ENCODE data around the gene CSRNP3.

CSRNP3 gene

DNA sequence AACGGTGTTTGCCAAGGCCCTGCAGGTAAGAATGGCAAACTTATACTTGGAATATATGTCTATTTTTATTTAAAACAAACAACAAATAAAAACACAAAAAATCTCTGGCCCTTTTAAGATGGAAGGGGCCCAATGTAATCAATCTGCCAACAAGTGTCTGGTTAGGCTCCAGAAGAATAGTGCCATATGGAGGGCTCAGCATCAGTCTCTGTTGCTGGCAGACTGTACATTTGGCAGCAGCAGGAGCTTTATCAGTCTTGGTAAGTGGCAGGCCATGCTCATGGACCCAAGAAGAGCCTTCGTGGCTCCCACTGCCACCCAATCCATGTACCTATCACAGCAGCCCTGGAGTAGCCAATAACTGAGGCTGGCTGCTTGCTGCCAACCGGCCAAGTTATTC lies 223.4 kb downstream of the CSRNP3 start:
- DNase-seq: no peak
- in situ Hi-C loops (cut with HindIII; ENCODE audit: low pct_ligation_motif_present, low pct_unique_long_range_greater_than_20kb, low sequenced_read_pairs): no loop called here

DNA sequence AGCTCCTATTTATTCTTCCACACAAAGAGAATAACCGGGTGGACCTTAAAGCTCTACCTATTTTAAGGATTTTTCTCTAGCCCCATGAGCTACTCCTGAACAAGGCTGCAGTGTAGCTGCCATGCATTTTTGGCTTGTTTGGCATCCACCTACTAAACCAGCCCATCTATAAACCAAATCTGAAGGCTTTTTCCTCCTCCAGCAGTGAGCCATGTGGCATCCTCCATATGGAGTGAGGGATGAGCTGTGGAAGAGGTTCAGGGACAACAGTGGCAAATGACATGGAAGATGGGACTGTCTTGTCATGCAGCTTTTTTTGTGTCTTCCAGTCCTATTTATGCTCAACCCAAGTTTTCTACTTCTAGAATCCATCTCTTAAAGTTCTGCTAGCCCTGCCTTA lies 224.3 kb downstream of the CSRNP3 start:
- DNase-seq: no peak
- in situ Hi-C loops (cut with HindIII; ENCODE audit: low pct_ligation_motif_present, low pct_unique_long_range_greater_than_20kb, low sequenced_read_pairs): no loop called here

DNA sequence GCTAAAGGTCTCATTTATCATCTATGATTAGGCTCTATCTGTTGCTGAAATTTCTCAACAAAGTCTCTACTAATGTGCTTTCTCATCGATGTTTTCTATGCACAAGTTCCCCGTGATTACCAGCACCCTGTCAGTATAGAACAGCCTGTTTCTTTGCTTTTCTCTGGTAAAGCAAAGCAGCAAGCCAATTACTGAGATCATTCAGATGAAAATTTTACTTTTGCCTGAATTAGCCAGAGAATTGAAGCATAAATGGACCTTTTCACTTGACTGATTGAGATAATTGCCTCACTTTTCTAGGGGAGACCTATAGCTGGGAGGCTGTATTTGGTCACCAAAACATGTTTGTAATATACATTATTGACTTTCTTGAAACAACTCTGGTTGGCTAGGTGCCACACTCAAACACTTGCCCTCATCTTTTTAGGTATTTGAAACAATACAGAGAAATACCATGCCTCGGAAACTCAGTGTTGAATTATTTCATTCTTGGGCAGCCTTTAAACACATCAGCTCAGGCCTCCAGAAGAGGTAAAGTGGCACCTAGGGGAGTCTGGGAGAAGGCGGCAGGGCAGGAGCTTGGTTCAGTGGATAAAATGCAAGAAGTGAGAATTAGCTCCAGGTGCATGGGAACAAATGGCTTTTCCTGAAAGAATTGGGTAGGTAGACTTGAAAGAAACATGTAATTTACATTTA lies 228.4 kb downstream of the CSRNP3 start:
- in situ Hi-C loops (cut with HindIII; ENCODE audit: low pct_ligation_motif_present, low pct_unique_long_range_greater_than_20kb, low sequenced_read_pairs): no loop called here
- no peak for DNase-seq

DNA sequence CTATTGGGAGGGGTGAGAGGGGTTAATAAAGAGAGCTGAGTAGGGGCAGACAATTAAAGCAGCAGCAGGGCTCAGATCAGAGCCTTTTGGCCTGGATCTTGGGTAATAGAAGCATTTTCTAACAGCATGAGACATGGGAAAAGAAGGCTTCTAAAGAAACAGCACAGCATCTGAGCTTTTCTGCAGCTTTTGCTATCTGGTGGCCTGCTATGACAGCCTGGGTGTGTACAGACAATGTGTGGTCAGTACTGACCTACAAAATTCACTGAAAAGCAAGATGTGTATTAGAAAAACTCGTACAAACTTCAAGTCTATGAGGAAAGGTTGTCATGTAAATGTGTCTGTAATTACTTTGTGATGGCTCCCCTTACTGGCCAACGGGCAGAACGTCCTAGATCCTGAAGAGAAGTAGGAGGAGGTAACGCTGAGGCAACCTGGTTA lies 229.0 kb downstream of the CSRNP3 start:
- in situ Hi-C loops (cut with HindIII; ENCODE audit: low pct_ligation_motif_present, low pct_unique_long_range_greater_than_20kb, low sequenced_read_pairs): no loop called here
- peak; percentile 70 for DNase-seq

DNA sequence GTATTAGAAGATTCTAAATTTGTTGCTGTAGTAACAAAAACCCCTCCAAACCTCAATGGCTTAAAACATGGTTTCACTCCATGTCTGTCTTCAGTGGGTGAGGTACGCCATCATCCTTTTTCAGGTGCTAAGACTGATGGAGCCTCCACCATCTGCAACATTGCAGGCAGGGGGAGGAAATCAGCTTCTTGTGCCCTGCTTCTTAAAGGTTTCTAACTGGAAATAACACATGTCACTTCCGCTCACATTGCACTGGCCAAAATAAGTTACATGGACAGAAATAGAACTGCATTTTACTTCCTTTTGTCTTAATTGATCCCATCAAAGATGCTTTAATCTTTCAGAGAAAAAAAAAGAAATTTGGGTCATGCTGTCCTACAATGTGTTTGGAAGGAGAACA lies 230.4 kb downstream of the CSRNP3 start:
- in situ Hi-C loops (cut with HindIII; ENCODE audit: low pct_ligation_motif_present, low pct_unique_long_range_greater_than_20kb, low sequenced_read_pairs): no loop called here
- no peak for DNase-seq

DNA sequence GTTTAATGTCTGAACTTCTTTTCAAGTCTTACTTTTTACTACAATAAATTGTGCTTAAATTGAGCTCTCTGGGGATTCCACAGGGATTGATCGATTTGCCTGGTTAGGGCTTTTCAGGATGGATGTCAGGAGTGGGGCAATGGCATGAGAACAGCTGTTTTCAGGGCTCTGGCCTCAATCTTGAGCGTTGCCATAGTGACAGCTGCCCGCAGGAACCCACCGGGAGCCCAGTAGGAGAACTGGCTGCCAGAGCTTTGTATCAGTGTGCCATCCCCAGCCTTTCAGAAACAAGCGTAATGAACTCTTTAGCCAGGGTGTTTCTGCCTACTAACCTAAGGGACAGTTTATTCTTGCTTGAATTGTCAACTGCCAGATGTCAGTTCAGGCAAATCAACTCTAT lies 231.0 kb downstream of the CSRNP3 start:
- no peak for DNase-seq
- in situ Hi-C loops (cut with HindIII; ENCODE audit: low pct_ligation_motif_present, low pct_unique_long_range_greater_than_20kb, low sequenced_read_pairs): no loop called here

DNA sequence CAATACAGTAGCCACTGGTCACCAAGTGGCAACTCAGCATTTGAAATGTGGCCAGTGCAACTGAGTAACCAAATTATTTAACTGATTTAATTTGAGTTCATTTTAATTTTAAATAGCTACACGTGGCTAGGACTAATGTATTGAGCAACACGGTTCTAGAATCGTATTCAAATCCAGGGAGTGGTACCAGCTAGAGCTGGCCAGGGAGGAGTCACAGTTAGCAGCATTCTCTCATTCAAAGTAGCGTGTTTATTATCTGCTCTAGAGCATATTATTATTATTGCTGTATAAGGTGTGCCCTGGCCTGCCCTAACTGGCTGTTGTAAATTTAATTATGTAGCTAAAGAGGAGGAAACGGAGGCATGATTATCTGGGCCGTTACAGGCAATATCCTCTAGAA lies 231.6 kb downstream of the CSRNP3 start:
- in situ Hi-C loops (cut with HindIII; ENCODE audit: low pct_ligation_motif_present, low pct_unique_long_range_greater_than_20kb, low sequenced_read_pairs): no loop called here
- DNase-seq: no peak

DNA sequence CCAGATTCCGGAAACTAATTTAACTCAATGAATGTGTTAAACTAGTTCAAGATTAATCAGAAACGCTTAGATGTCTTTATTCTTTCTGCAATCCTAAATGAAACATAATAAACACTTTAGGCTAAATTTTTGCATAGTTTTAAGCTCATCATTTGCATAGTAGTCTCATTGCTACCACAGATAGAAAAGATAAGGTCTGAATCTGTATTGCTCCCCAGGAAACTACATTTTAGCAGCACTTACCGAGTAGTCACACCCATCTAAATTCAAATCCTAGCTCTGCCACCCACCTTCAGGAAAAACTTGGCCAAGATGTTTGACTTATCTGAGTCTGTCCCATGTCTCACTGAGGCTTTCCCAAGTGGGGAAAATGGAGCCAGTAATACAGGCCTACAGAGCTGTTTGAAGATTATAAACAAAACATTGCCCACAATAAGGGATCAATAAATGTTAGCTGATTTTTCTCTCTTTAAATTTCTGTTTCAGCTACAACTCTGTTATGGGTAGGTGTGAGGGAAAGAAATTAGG lies 237.5 kb downstream of the CSRNP3 start:
- DNase-seq: no peak
- in situ Hi-C loops (cut with HindIII; ENCODE audit: low pct_ligation_motif_present, low pct_unique_long_range_greater_than_20kb, low sequenced_read_pairs): no loop called here

DNA sequence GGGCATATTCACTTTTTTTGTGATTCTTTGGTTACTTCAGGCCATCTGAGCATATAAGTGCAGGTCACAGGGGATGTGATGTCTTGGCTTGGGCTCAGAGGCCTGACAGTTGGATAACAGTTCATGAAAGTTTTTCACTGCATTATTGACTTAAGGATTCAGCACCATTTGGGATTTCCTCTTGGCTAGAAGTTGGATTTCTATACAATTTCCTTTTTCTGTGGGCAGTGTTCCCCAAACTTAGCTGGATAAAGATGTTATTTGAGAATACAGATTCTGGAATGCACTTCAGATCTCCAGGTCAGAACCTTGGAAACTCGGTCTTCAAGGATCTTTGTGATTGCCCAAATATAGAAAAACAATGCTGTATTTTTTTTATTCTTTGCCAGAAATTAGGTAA lies 246.6 kb downstream of the CSRNP3 start:
- no peak for DNase-seq
- in situ Hi-C loops (cut with HindIII; ENCODE audit: low pct_ligation_motif_present, low pct_unique_long_range_greater_than_20kb, low sequenced_read_pairs): no loop called here

DNA sequence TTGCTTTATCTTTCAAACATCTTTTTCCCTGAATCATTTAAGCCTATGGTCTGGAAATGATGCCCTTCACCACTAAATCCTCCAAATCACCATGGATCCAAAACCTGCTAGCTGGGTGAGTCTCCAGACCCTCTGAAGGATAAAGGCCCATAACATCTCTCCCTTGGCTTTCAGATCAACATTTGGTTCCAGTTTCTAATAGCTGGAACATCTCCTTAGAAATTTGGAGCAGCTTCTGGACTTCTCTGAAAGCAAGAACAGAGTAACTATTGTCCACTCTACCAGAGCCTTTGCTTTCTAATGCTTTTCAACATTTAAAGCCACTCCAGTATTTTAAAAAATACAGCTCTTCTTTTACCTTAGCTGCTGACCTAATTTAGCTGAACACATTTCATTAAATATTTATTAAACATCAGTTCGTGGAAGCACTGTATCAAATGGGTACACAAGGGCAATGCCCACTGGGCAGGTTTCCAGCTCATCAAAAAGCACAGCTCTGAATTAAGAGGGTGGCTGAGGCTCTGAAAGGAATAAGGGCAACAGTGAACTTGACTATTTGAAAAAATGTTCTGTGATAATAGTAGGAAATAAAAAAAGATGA lies 249.2 kb downstream of the CSRNP3 start:
- in situ Hi-C loops (cut with HindIII; ENCODE audit: low pct_ligation_motif_present, low pct_unique_long_range_greater_than_20kb, low sequenced_read_pairs): no loop called here
- no peak for DNase-seq

DNA sequence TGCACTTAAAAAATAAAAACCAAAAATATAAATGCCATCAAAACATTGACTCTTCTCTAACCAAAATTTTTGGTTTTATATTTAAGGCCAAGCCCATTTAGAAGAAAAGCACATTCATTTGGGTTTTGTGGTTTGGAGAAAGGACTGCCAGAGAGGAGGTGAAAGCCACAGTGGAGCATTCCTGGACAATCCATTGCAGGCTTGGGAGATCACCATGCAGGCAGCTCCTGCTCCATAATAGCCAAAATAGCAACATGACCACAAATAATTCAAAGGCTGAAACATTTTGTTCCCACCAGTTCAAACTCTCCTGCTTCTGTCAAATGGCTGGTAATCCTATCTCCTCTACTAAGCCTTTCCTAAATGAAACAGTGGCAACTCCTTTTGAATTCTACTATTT lies 251.0 kb downstream of the CSRNP3 start:
- in situ Hi-C loops (cut with HindIII; ENCODE audit: low pct_ligation_motif_present, low pct_unique_long_range_greater_than_20kb, low sequenced_read_pairs): no loop called here
- DNase-seq: no peak

DNA sequence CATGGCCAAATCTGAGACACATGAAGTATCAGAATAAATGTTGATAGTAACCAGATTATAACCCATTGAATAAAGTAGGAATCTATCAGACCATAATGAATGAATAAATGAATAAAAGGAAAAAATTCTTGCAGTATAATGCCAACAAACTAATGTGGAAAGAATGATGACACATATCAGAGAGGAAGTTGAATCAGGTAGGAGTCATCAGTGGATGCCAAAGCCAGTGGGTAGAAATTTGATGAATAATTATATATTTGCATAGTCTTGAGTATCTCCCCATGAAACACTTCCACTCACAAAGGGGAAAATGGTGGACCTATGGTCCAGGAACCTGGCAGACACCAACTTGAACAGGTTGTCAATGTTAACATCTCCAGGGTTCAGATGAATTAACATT lies 255.9 kb downstream of the CSRNP3 start:
- DNase-seq: peak; percentile 12
- in situ Hi-C loops (cut with HindIII; ENCODE audit: low pct_ligation_motif_present, low pct_unique_long_range_greater_than_20kb, low sequenced_read_pairs): no loop called here
